ENCODE data around the gene MVB12A. TPM values are rescaled to one million over a fixed set of nuclear protein-coding genes. Genes with fewer than 3 reads are reported as not detected.

MVB12A gene
- total RNA-seq, 2 donors from 2014 or later: 53.1 to 70.1 TPM

- Histone ChIP-seq H3K9me3 (no peaks in the 10 kb centered on the region), H3K27me3 (no peaks in the 10 kb centered on the region), H3K4me3 (peak within 1 kb of the TSS; percentile 66), H3K36me3 (no peaks in the 10 kb centered on the region), H3K27ac (peak within 1 kb of the TSS; percentile 68), H3K4me1 (no peaks in the 10 kb centered on the region), H3K9ac (ENCODE audit: low read depth in 2 of 2, low read length in 2 of 2) (peak within 1 kb of the TSS; percentile 73 to 83)
- intact Hi-C loops (cut with DNase I): no loop called here
- DNase-seq: peak; percentile 98
- no peak for TF ChIP-seq CTCF (IDR thresholded peaks at IDR 0.05)
Observed at GRCh38 chr19:17470068-17470841, 50.4 kb downstream of the MVB12A start, which contains the start of gene SLC27A1. Gene SLC27A1, plus strand, starts transcription at chr19:17470524. Its CDS starts 17 bp downstream, at chr19:17470541.

DNA sequence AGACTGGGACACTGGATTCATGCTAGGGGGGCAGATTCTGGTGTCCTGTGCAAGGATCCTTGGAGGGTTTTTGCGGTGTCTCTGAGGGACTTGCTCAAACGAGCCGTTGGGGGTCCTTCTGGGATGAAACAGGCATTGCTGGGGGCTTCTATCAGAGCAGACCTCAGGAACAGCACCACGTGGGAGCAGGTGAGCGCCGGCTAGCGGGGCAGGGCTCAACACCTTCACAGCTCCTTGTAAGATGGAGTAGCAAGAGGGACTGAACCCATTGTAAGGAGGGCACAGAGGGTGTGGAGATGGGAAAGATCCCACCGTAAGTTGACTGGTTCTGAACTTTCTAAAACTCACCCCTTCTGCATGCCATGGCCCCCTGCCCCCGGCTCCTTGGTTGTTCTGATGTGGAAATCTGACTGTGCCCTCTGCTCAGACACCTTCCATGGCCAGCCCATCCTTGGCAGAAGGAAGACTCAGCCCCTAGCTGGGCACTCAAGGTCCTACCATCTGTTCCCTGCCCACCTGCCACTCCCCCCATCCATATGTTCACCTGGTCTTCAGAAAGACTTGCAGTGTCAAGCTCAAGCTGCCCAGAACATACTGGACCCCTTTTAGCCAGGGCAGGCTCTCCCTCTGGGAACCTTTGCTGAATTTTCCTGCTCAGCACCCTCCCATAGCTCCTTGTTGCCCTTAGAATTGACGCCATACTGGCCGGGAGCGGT is 51.7 kb downstream of the MVB12A start:
- no peaks in the 10 kb centered on the region for H3K36me3 ChIP-seq
- H3K9ac ChIP-seq (ENCODE audit: low read depth in 2 of 2, low read length in 2 of 2): peak overlapping the region in 1 of 2 donors; percentile 31
- TF ChIP-seq CTCF (IDR thresholded peaks at IDR 0.05): no peak
- H3K27me3 ChIP-seq: no peaks in the 10 kb centered on the region
- no peak overlapping the region for H3K27ac ChIP-seq
- no peak overlapping the region for H3K4me3 ChIP-seq
- no peaks in the 10 kb centered on the region for H3K4me1 ChIP-seq
- intact Hi-C loops (cut with DNase I): no loop called here
- no peak for DNase-seq
- no peaks in the 10 kb centered on the region for H3K9me3 ChIP-seq

- H3K9ac ChIP-seq (ENCODE audit: low read depth in 2 of 2, low read length in 2 of 2): no peak overlapping the region
- no peaks in the 10 kb centered on the region for H3K36me3 ChIP-seq
- no peaks in the 10 kb centered on the region for H3K4me1 ChIP-seq
- H3K27me3 ChIP-seq: no peaks in the 10 kb centered on the region
- TF ChIP-seq CTCF (IDR thresholded peaks at IDR 0.05): no peak
- no peak overlapping the region for H3K27ac ChIP-seq
- no peak overlapping the region for H3K4me3 ChIP-seq
- intact Hi-C loops (cut with DNase I): no loop called here
- DNase-seq: no peak
- no peaks in the 10 kb centered on the region for H3K9me3 ChIP-seq
Observed at GRCh38 chr19:17473041-17473440, 53.2 kb downstream of the MVB12A start.

Other genes starting within 250 kb of the MVB12A start
- 10 to 100 TPM; 18.2 to 22.4 TPM for gene USE1, start 204.7 kb upstream of the MVB12A start, total RNA-seq
- gene OCEL1, start 193.8 kb upstream of the MVB12A start, total RNA-seq: 10 to 100 TPM; 35.7 to 46.9 TPM
- 100 to 1,000 TPM; 129 to 195 TPM for gene NR2F6, start 174.1 kb upstream of the MVB12A start, total RNA-seq
- 1 to 10 TPM; 1.1 to 1.3 TPM for gene USHBP1, start 155.3 kb upstream of the MVB12A start, total RNA-seq
- gene BABAM1, start 152.6 kb upstream of the MVB12A start, total RNA-seq: 10 to 100 TPM; 73.7 to 94.7 TPM
- gene ANKLE1, start 138.1 kb upstream of the MVB12A start, total RNA-seq: under 1 TPM; 0.27 to 0.44 TPM
- 1 to 10 TPM; 4.3 to 5.2 TPM for gene ABHD8, start 116.6 kb upstream of the MVB12A start, total RNA-seq
- 100 to 1,000 TPM; 127 to 184 TPM for gene MRPL34, start 114.2 kb upstream of the MVB12A start, total RNA-seq
- gene DDA1, start 110.5 kb upstream of the MVB12A start, total RNA-seq: 10 to 100 TPM; 39.1 to 45.0 TPM
- gene ANO8, start 85.2 kb upstream of the MVB12A start, total RNA-seq: 10 to 100 TPM in 1 of 2 donors, 1 to 10 TPM in 1; 8.9 to 13.7 TPM
- gene GTPBP3, start 82.5 kb upstream of the MVB12A start, total RNA-seq: 10 to 100 TPM; 15.4 to 26.9 TPM
- gene PLVAP, start 42.7 kb upstream of the MVB12A start, total RNA-seq: 10 to 100 TPM; 20.8 to 47.1 TPM
- gene CCDC194, start 25.9 kb upstream of the MVB12A start, total RNA-seq: not detected
- 10 to 100 TPM; 12.8 to 15.6 TPM for gene BST2, start 14.4 kb upstream of the MVB12A start, total RNA-seq
- not detected for gene TMEM221, start 28.6 kb downstream of the MVB12A start, total RNA-seq
- gene NXNL1, start 40.9 kb downstream of the MVB12A start, total RNA-seq: not detected
- 1 to 10 TPM; 4.2 to 5.1 TPM for gene SLC27A1, start 50.5 kb downstream of the MVB12A start, total RNA-seq
- gene PGLS, start 91.6 kb downstream of the MVB12A start, total RNA-seq: 100 to 1,000 TPM in 1 of 2 donors, 10 to 100 TPM in 1; 93.0 to 114 TPM
- 10 to 100 TPM; 51.4 to 90.9 TPM for gene COLGALT1, start 135.6 kb downstream of the MVB12A start, total RNA-seq